Tibial nerve (tissue), 4 donors: ENCODE results near the gene BTRC.

Source experiments
- EP300 ChIP-seq, 2 donors: sonication (generic); formaldehyde crosslinking; IDR thresholded peaks; one replicate each; pipeline ENCODE4 v1.6.1; 2017; ENCODE audit warnings: antibody characterized with exemption in 2 of 2, mild to moderate bottlenecking in 1 of 2
- POLR2A ChIP-seq, 2 donors: fragments of 450-650 bp; IDR thresholded peaks; one replicate each; pipeline ENCODE4 v1.6.1; 2017; ENCODE audit warnings: antibody characterized with exemption in 2 of 2, mild to moderate bottlenecking in 2 of 2, moderate library complexity in 2 of 2
- TF ChIP-seq, protein P1 (sequence below), 5 experiments: fragments of 200-600 bp in 3 of 5; fragments of 450-650 bp in 2 of 5; sonication (generic) in 3 of 5; IDR thresholded peaks; one replicate each; pipeline ENCODE4 v1.5.1; 2016 to 2019; ENCODE audit warnings: antibody characterized with exemption in 5 of 5, mild to moderate bottlenecking in 3 of 5, moderate library complexity in 2 of 5

DNA sequence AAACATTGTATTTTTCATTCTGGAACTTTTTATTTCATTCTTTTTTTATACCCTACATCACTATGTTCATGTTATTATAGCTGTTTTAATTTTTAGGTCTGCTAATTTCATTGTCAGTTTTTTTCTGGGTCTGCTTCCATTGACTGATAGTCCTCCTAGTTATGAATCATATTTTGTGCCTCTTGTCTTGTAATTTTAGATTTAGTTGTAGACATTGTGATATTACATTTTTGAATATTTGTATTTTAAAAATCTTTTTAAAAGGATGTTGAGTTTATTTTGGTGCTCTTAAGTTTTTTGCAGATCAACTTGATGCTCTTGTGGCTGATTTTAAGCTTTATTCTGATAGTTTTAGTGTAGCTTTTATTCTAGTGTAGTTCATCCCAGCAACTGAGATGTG is 57.6 kb downstream of the BTRC start:
- TF ChIP-seq, protein P1, sequence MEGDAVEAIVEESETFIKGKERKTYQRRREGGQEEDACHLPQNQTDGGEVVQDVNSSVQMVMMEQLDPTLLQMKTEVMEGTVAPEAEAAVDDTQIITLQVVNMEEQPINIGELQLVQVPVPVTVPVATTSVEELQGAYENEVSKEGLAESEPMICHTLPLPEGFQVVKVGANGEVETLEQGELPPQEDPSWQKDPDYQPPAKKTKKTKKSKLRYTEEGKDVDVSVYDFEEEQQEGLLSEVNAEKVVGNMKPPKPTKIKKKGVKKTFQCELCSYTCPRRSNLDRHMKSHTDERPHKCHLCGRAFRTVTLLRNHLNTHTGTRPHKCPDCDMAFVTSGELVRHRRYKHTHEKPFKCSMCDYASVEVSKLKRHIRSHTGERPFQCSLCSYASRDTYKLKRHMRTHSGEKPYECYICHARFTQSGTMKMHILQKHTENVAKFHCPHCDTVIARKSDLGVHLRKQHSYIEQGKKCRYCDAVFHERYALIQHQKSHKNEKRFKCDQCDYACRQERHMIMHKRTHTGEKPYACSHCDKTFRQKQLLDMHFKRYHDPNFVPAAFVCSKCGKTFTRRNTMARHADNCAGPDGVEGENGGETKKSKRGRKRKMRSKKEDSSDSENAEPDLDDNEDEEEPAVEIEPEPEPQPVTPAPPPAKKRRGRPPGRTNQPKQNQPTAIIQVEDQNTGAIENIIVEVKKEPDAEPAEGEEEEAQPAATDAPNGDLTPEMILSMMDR (IDR thresholded peaks at IDR 0.05): no peak
- TF ChIP-seq POLR2A (IDR thresholded peaks at IDR 0.05) (no peak), EP300 (IDR thresholded peaks at IDR 0.05) (no peak)
